ENCODE data around the gene ZNF385B. TPM values are rescaled to one million over a fixed set of nuclear protein-coding genes. Genes with fewer than 3 reads are reported as not detected.

Gene ZNF385B
- total RNA-seq, 1 experiment from 2014 or later = 0.28 TPM

- no peak for TF ChIP-seq CTCF (IDR thresholded peaks at IDR 0.05)
- TF ChIP-seq REST (IDR thresholded peaks at IDR 0.05; ENCODE audit: insufficient read depth in 1 of 2, low read depth in 2 of 2, low read length in 1 of 2) = no peak
- TF ChIP-seq TCF7L2 (IDR thresholded peaks at IDR 0.05; ENCODE audit: low read depth, low read length) = no peak
- no peak for TF ChIP-seq POLR2AphosphoS5 (IDR thresholded peaks at IDR 0.05; ENCODE audit: low read depth, low read length)
- ChIA-PET CTCF (no interaction called here), POLR2A (no interaction called here)
- Histone ChIP-seq H3K4me3 (ENCODE audit: low read depth in 2 of 2, low read length in 2 of 2) (no peak overlapping the region), H3K27ac (ENCODE audit: low read length) (no peak overlapping the region), H3K9me3 (ENCODE audit: control insufficient read depth, insufficient read depth, low read depth, low read length) (no peaks in the 10 kb centered on the region), H3K4me1 (ENCODE audit: control insufficient read depth, insufficient read depth, low read length) (no peaks in the 10 kb centered on the region), H3K27me3 (ENCODE audit: control insufficient read depth, insufficient read depth, low read length) (no peaks in the 10 kb centered on the region), H3K36me3 (ENCODE audit: control insufficient read depth, insufficient read depth, low read length) (no peaks in the 10 kb centered on the region)
- intact Hi-C loops (cut with micrococcal nuclease; ENCODE audit: unreplicated experiment) (no loop called here), in situ Hi-C loops (cut with HindIII; ENCODE audit: low pct_unique_long_range_greater_than_20kb, low sequenced_read_pairs) (no loop called here)
- ATAC-seq = no peak
- DNase-seq (ENCODE audit: low read depth, low spot score) = no peak
- no TSS peak for BruUV-seq (replicated peaks)
These were observed 95.7 kb downstream of the ZNF385B start for GRCh38 chr2:179765666-179766065.

- intact Hi-C loops (cut with micrococcal nuclease; ENCODE audit: unreplicated experiment) = no loop called here
- POLR2A ChIA-PET = no interaction called here
- DNase-seq (ENCODE audit: low read depth, low spot score) (no peak), ATAC-seq (no peak)
- TF ChIP-seq SIN3A (IDR thresholded peaks at IDR 0.05; ENCODE audit: borderline replicate concordance, insufficient read depth, low read depth, low read length) (no peak), TCF7L2 (IDR thresholded peaks at IDR 0.05; ENCODE audit: low read depth, low read length) (no peak), POLR2AphosphoS5 (IDR thresholded peaks at IDR 0.05; ENCODE audit: low read depth, low read length) (no peak), CTCF (IDR thresholded peaks at IDR 0.05) (no peak), REST (IDR thresholded peaks at IDR 0.05; ENCODE audit: insufficient read depth in 1 of 2, low read depth in 2 of 2, low read length in 1 of 2) (no peak)
- Histone ChIP-seq H3K4me3 (ENCODE audit: low read depth in 2 of 2, low read length in 2 of 2) (no peak overlapping the region), H3K9me3 (ENCODE audit: control insufficient read depth, insufficient read depth, low read depth, low read length) (no peaks in the 10 kb centered on the region), H3K36me3 (ENCODE audit: control insufficient read depth, insufficient read depth, low read length) (no peaks in the 10 kb centered on the region), H3K27me3 (ENCODE audit: control insufficient read depth, insufficient read depth, low read length) (no peaks in the 10 kb centered on the region), H3K27ac (ENCODE audit: low read length) (no peak overlapping the region), H3K4me1 (ENCODE audit: control insufficient read depth, insufficient read depth, low read length) (no peaks in the 10 kb centered on the region)
- in situ Hi-C loops (cut with HindIII; ENCODE audit: low pct_unique_long_range_greater_than_20kb, low sequenced_read_pairs) = no loop called here
- CTCF ChIA-PET = no interaction called here
- BruUV-seq (replicated peaks) = no TSS peak
These were observed 96.7 kb downstream of the ZNF385B start for GRCh38 chr2:179764710-179765109.

Data from Panc1 (cell line).